IMR-90 (cell line): Measurements from ENCODE around the gene SEC24B. TPM values are rescaled to one million over a fixed set of nuclear protein-coding genes. Genes with fewer than 3 reads are reported as not detected.

Experiments
- ATAC-seq: fragments of 200-7000 bp; cut with Tn5 transposase; 2 replicates; pipeline ENCODE4 v1.9.1; 2020; ENCODE audit warnings: low read depth, mild to moderate bottlenecking, moderate library complexity
- BruUV-seq: library from RNA; stranded (reverse); fragments of 400-500 nt; replicated peaks from 2 replicates; lab custom pipeline; 2021; lab: Mats Ljungman, UMichigan
- CTCF ChIA-PET: fragments of 300-600 bp; formaldehyde crosslinking; extraction: SDS; loops from one replicate; lab custom pipeline; 2021; ENCODE audit warnings: antibody characterized with exemption; lab: Yijun Ruan, JAX
- POLR2A ChIA-PET: fragments of 300-600 bp; sonication (Branson Sonifier 250); formaldehyde crosslinking; loops from one replicate; lab custom pipeline; 2022; ENCODE audit warnings: antibody characterized with exemption; ENCODE audit not compliant: unreplicated experiment; lab: Charles Lee
- DNase-seq: peaks from one replicate; pipeline ENCODE4 v3.0.0; 2013
- H2AFZ ChIP-seq: replicated peaks from 2 replicates; pipeline ENCODE3; 2013; ENCODE audit warnings: low read length, mild to moderate bottlenecking; ENCODE audit not compliant: poor library complexity
- H2AK5ac ChIP-seq: 2 replicates; pipeline ENCODE4 v1.6.1; 2013; ENCODE audit warnings: low read depth, low read length, inconsistent platforms
- H2AK9ac ChIP-seq: replicated peaks from 2 replicates; pipeline ENCODE3; 2013; ENCODE audit warnings: mild to moderate bottlenecking, low read depth, low read length, moderate library complexity; ENCODE audit not compliant: poor library complexity
- H2BK120ac ChIP-seq: 2 replicates; pipeline ENCODE4 v1.6.1; 2013; ENCODE audit warnings: low read depth, low read length, inconsistent platforms
- H2BK15ac ChIP-seq: 3 replicates; pipeline ENCODE4 v1.6.1; 2013; ENCODE audit warnings: low read depth, low read length, inconsistent platforms
- H2BK20ac ChIP-seq: 2 replicates; pipeline ENCODE4 v1.6.1; 2013; ENCODE audit warnings: low read depth, mild to moderate bottlenecking, inconsistent platforms, low read length, moderate library complexity
- H2BK5ac ChIP-seq: 2 replicates; pipeline ENCODE4 v1.6.1; 2013; ENCODE audit warnings: mild to moderate bottlenecking, low read depth, low read length, inconsistent platforms; ENCODE audit not compliant: poor library complexity, severe bottlenecking
- H3K14ac ChIP-seq: replicated peaks from 2 replicates; pipeline ENCODE4 v1.6.1; 2013; ENCODE audit warnings: low read depth, low read length, inconsistent platforms
- H3K18ac ChIP-seq: 2 replicates; pipeline ENCODE4 v1.6.1; 2013; ENCODE audit warnings: low read depth, low read length, control low read depth
- H3K23ac ChIP-seq: 2 replicates; pipeline ENCODE4 v1.6.1; 2013; ENCODE audit warnings: low read depth, low read length, inconsistent platforms
- H3K27ac ChIP-seq: 2 replicates; pipeline ENCODE4 v1.5.1; 2013; ENCODE audit warnings: mild to moderate bottlenecking, control low read depth, low read length; ENCODE audit not compliant: insufficient read depth
- H3K27me3 ChIP-seq: 2 replicates; pipeline ENCODE4 v1.6.1; 2013; ENCODE audit warnings: low read length; ENCODE audit not compliant: control insufficient read depth, insufficient read depth
- H3K36me3 ChIP-seq: 2 replicates; pipeline ENCODE4 v1.6.1; 2013; ENCODE audit warnings: low read length, mixed read lengths; ENCODE audit not compliant: control insufficient read depth, insufficient read depth
- H3K4ac ChIP-seq: 2 replicates; pipeline ENCODE4 v1.6.1; 2013; ENCODE audit warnings: low read depth, low read length, inconsistent platforms
- H3K4me1 ChIP-seq: 2 replicates; pipeline ENCODE4 v1.6.1; 2013; ENCODE audit warnings: low read length, mixed read lengths; ENCODE audit not compliant: control insufficient read depth, insufficient read depth
- H3K4me2 ChIP-seq: 2 replicates; pipeline ENCODE4 v1.6.1; 2013; ENCODE audit warnings: low read depth, mild to moderate bottlenecking, control low read depth, low read length, moderate library complexity
- H3K4me3 ChIP-seq: 2 replicates; pipeline ENCODE4 v1.5.1; 2013; ENCODE audit warnings: low read depth, mild to moderate bottlenecking, control low read depth, low read length, moderate library complexity; ENCODE audit not compliant: insufficient read depth
- H3K56ac ChIP-seq: 2 replicates; pipeline ENCODE4 v1.6.1; 2013; ENCODE audit warnings: low read length, inconsistent platforms; ENCODE audit not compliant: insufficient read depth; ENCODE audit errors: extremely low read depth
- H3K79me1 ChIP-seq, 2 experiments: 2 replicates each; pipeline ENCODE4 v1.6.1; 2013; ENCODE audit warnings: low read length in 2 of 2, inconsistent platforms in 1 of 2, low read depth in 1 of 2
- H3K9ac ChIP-seq: 2 replicates; pipeline ENCODE4 v1.6.1; 2013; ENCODE audit warnings: low read depth, low read length, control low read depth
- H3K9me1 ChIP-seq: 2 replicates; pipeline ENCODE4 v1.6.1; 2013; ENCODE audit warnings: low read length, inconsistent platforms; ENCODE audit not compliant: insufficient read depth
- H3K9me3 ChIP-seq: 2 replicates; pipeline ENCODE4 v1.6.1; 2013; ENCODE audit warnings: low read length; ENCODE audit not compliant: control insufficient read depth, insufficient read depth
- H4K20me1 ChIP-seq: 2 replicates; pipeline ENCODE4 v1.6.1; 2013; ENCODE audit warnings: low read length, inconsistent platforms; ENCODE audit not compliant: insufficient read depth
- H4K5ac ChIP-seq: 2 replicates; pipeline ENCODE4 v1.6.1; 2013; ENCODE audit warnings: mild to moderate bottlenecking, low read depth, low read length, control low read depth
- H4K8ac ChIP-seq, 2 experiments: 2 replicates each; pipeline ENCODE4 v1.6.1; 2013; ENCODE audit warnings: low read depth in 2 of 2, low read length in 2 of 2, control low read depth in 1 of 2, inconsistent platforms in 1 of 2
- H4K91ac ChIP-seq: 2 replicates; pipeline ENCODE4 v1.6.1; 2013; ENCODE audit warnings: low read depth, low read length, inconsistent platforms; ENCODE audit not compliant: insufficient read depth
- CEBPB ChIP-seq: IDR thresholded peaks from 2 replicates; pipeline ENCODE4 v1.6.1; 2012; ENCODE audit warnings: low read depth, low read length, improper control_type of control experiment
- MAFK ChIP-seq: IDR thresholded peaks from 2 replicates; pipeline ENCODE4 v1.6.1; 2012; ENCODE audit warnings: low read depth, low read length, improper control_type of control experiment
- POLR2A ChIP-seq: IDR thresholded peaks from 2 replicates; pipeline ENCODE4 v1.6.1; 2012; ENCODE audit warnings: mild to moderate bottlenecking, low read depth, low read length
- SMC3 ChIP-seq: fragments of 150-350 bp; IDR thresholded peaks from 2 replicates; pipeline ENCODE4 v1.6.1; 2016; ENCODE audit warnings: low read depth, mild to moderate bottlenecking, antibody characterized with exemption, low read length, moderate library complexity
- WGBS, 2 experiments: methylation state at CpG; one replicate each; pipeline versions ENCODE4 v1.1.5 to v1.1.7; 2013; ENCODE audit warnings: missing lambda C conversion rate in 2 of 2; ENCODE audit not compliant: insufficient read length in 1 of 2; ENCODE audit errors: extremely low coverage in 2 of 2; 5-methylcytosine and 5-hydroxymethylcytosine counted together
- dilution Hi-C: fragments of 300-500 bp; cut with HindIII; formaldehyde crosslinking; loops from one replicate; pipeline ENCODE4 v1.14.3; 2018; ENCODE audit warnings: low sequenced_read_pairs; ENCODE audit not compliant: unreplicated experiment
- in situ Hi-C: fragments of 300-500 bp; cut with MboI; formaldehyde crosslinking; loops from 3 replicates; pipeline ENCODE4 v1.14.3; 2019; ENCODE audit warnings: low sequenced_read_pairs, inconsistent platforms, mixed read lengths
- intact Hi-C: fragments of 100-400 bp; cut with micrococcal nuclease; formaldehyde crosslinking; loops from 2 replicates; pipeline ENCODE4 v1.10.0; 2022
- polyA plus RNA-seq, 3 experiments: library from polyadenylated mRNA; depleted of rRNA; stranded (reverse); fragments of >200 nt; gene quantifications; 2 replicates each; pipeline ENCODE4 v1.2.3, GENCODE V29; 2012; ENCODE audit warnings: low replicate concordance in 1 of 3
- total RNA-seq: library from RNA; depleted of rRNA; stranded (reverse); fragments of >200 nt; gene quantifications from 2 replicates; pipeline ENCODE4 v1.2.3, GENCODE V29; 2012

SEC24B gene
- total and polyA plus RNA-seq, 2 of the 4 experiments (the other 2 are of a cell fraction) = 19.0 to 27.4 TPM

GRCh38 chr4:109545401-109545800 lies 111.8 kb downstream of the SEC24B start:
- BruUV-seq = no TSS peak
- WGBS, 2 experiments = no CpG with 5 or more reads among the region's 1 CpG
- ATAC-seq = no peak
- H2BK20ac ChIP-seq = no peak overlapping the region
- no peak overlapping the region for H4K8ac ChIP-seq
- no peak overlapping the region for H2BK15ac ChIP-seq
- in situ Hi-C loops = loop anchor here (10.0 kb wide), 1 partner anchor 269 kb away; the partner anchor contains the start of gene GAR1
- intact Hi-C loops = loop anchor here (5.0 kb wide), 2 partner anchors 103 to 157 kb away; partner anchors contain the start of gene CASP6
- no peak overlapping the region for H3K14ac ChIP-seq
- no peaks in the 10 kb centered on the region for H3K9me3 ChIP-seq
- H3K9me1 ChIP-seq = peaks cover 6% of the 10 kb centered on the region; the same call in 1 of the 2 replicates
- H2AK5ac ChIP-seq = no peak overlapping the region
- H3K27me3 ChIP-seq = no peaks in the 10 kb centered on the region
- no peak overlapping the region for H3K9ac ChIP-seq
- H3K23ac ChIP-seq = no peak overlapping the region
- H4K5ac ChIP-seq = no peak overlapping the region
- H3K36me3 ChIP-seq = peaks cover 15% of the 10 kb centered on the region
- no peak overlapping the region for H2AK9ac ChIP-seq
- no peak overlapping the region for H2BK120ac ChIP-seq
- dilution Hi-C loops = no loop called here
- CTCF ChIA-PET = no interaction called here
- H3K4me1 ChIP-seq = peaks cover 2% of the 10 kb centered on the region; the same call in 1 of the 2 replicates
- no peak overlapping the region for H3K4me2 ChIP-seq
- H3K79me1 ChIP-seq = 0 out of 4 replicates have a peak, but pooled peaks cover 0 to 3% of the 10 kb centered on the region in 2 experiments
- no peak overlapping the region for H2BK5ac ChIP-seq
- no peaks in the 10 kb centered on the region for H4K20me1 ChIP-seq
- no peak overlapping the region for H3K56ac ChIP-seq
- POLR2A ChIA-PET = no interaction called here
- TF ChIP-seq SMC3 (no peak), POLR2A (no peak), CEBPB (no peak), MAFK (no peak)
- no peak overlapping the region for H3K27ac ChIP-seq
- no peak for DNase-seq
- H4K91ac ChIP-seq = no peak overlapping the region
- no peak overlapping the region for H3K18ac ChIP-seq
- H3K4me3 ChIP-seq = no peak overlapping the region
- H2AFZ ChIP-seq = no peak overlapping the region
- H3K4ac ChIP-seq = no peak overlapping the region
